ENCODE results near the gene SLC1A3.

The SLC1A3 gene

GRCh38 chr5:36658038-36658756 is 51.8 kb downstream of the SLC1A3 start:
- DNase-seq = no peak

- DNase-seq = no peak
These were observed 53.0 kb downstream of the SLC1A3 start for GRCh38 chr5:36659411-36659810.

GRCh38 chr5:36660397-36661049 is 54.1 kb downstream of the SLC1A3 start:
- DNase-seq = no peak

GRCh38 chr5:36661456-36662220 is 55.2 kb downstream of the SLC1A3 start:
- DNase-seq = no peak

GRCh38 chr5:36662291-36662851 is 56.0 kb downstream of the SLC1A3 start:
- no peak for DNase-seq

- no peak for DNase-seq
These were observed 58.4 kb downstream of the SLC1A3 start for GRCh38 chr5:36664766-36665165.

GRCh38 chr5:36665628-36666027 is 59.2 kb downstream of the SLC1A3 start:
- DNase-seq = no peak

- no peak for DNase-seq
These were observed 59.9 kb downstream of the SLC1A3 start for GRCh38 chr5:36666274-36666673.

- no peak for DNase-seq
These were observed 60.6 kb downstream of the SLC1A3 start for GRCh38 chr5:36666986-36667385.

- DNase-seq = no peak
These were observed 61.4 kb downstream of the SLC1A3 start for GRCh38 chr5:36667824-36668223.

GRCh38 chr5:36669015-36669651 is 62.7 kb downstream of the SLC1A3 start:
- DNase-seq = no peak

- no peak for DNase-seq
These were observed 64.1 kb downstream of the SLC1A3 start for GRCh38 chr5:36670548-36670947.

- no peak for DNase-seq
These were observed 68.9 kb downstream of the SLC1A3 start for GRCh38 chr5:36675282-36675681.

- no peak for DNase-seq
These were observed 73.0 kb downstream of the SLC1A3 start for GRCh38 chr5:36679221-36679989.

- DNase-seq = no peak
These were observed 73.7 kb downstream of the SLC1A3 start for GRCh38 chr5:36680066-36680465.

- no peak for DNase-seq
These were observed 75.3 kb downstream of the SLC1A3 start for GRCh38 chr5:36681711-36682110.

- DNase-seq = no peak
These were observed 76.1 kb downstream of the SLC1A3 start for GRCh38 chr5:36682499-36682898.

GRCh38 chr5:36683821-36684434 is 77.5 kb downstream of the SLC1A3 start:
- DNase-seq = no peak

GRCh38 chr5:36685631-36686288 is 79.4 kb downstream of the SLC1A3 start:
- peak; percentile 8 for DNase-seq

GRCh38 chr5:36686881-36687280 is 80.5 kb downstream of the SLC1A3 start:
- no peak for DNase-seq

- DNase-seq = no peak
These were observed 82.3 kb downstream of the SLC1A3 start for GRCh38 chr5:36688722-36689121.

Data from CD4-positive, alpha-beta T cell treated with Interleukin-21 for 1 hour (primary cell).